Mucosa of stomach (tissue), 1 donor: ENCODE results near the gene MKRN2OS.
A peak's percentile ranks its signal among the peaks of the same experiment; 100 is the strongest.

Experiments
- H3K27me3 ChIP-seq: one replicate; pipeline ENCODE4 v1.7.0; 2013; ENCODE audit warnings: mild to moderate bottlenecking, low read length; ENCODE audit not compliant: control insufficient read depth, insufficient read depth
- H3K36me3 ChIP-seq: one replicate; pipeline ENCODE4 v1.7.0; 2013; ENCODE audit warnings: low read length; ENCODE audit not compliant: control insufficient read depth, insufficient read depth
- H3K4me1 ChIP-seq: one replicate; pipeline ENCODE4 v1.7.0; 2013; ENCODE audit warnings: mild to moderate bottlenecking, low read length; ENCODE audit not compliant: control insufficient read depth, insufficient read depth
- H3K4me3 ChIP-seq: one replicate; pipeline ENCODE4 v1.7.0; 2013; ENCODE audit warnings: low read length
- H3K9ac ChIP-seq: one replicate; pipeline ENCODE4 v1.7.0; 2013; ENCODE audit warnings: mild to moderate bottlenecking, low read length, moderate library complexity
- H3K9me3 ChIP-seq: one replicate; pipeline ENCODE4 v1.7.0; 2013; ENCODE audit warnings: mild to moderate bottlenecking, low read length, moderate library complexity; ENCODE audit not compliant: control insufficient read depth
- donor health status: Pancreatic carcinoma.

The MKRN2OS gene

DNA sequence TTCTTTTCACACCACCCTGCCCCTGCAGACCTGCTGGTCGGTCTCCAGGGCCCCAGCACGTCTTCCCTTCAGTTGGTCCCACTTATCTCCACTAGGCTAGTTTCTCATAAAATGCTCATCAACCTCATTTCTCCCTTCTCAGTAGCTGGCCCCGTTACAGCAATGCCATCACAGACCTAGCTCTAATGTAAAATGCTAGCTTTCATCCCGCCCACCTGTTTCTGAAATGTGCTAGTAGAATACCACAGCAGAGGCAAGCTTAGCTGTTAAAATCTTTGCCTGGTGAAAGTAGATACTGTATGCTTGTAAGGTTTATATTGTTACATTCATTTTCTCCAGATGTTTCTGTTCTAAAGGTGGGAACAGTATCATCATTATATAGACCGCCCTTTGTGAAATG is 13.1 kb downstream of the MKRN2OS start:
- H3K4me1 ChIP-seq: peaks cover 21% of the 10 kb centered on the region
- no peak overlapping the region for H3K9ac ChIP-seq
- H3K4me3 ChIP-seq: no peak overlapping the region
- no peaks in the 10 kb centered on the region for H3K9me3 ChIP-seq
- peaks cover 7% of the 10 kb centered on the region for H3K36me3 ChIP-seq
- H3K27me3 ChIP-seq: no peaks in the 10 kb centered on the region

DNA sequence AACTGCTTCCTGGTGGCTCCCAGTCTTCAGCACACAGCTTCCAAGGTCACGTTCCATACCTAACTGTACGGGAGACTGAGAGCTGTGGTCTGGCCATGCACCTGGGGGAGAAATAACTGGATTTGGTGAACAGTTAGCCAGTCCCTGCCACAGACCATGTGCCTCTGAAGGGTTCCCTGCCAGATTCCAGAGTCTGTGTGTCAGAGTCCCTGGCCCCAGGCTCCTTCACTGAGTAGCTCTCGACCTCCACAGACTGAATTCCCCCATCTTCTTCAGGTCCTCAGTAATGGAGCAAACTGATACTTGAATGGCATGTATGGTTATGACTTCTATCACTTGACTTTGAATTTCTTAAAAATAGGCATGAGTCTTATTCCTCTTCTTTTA is 17.5 kb downstream of the MKRN2OS start:
- H3K27me3 ChIP-seq: no peaks in the 10 kb centered on the region
- no peak overlapping the region for H3K4me3 ChIP-seq
- H3K36me3 ChIP-seq: peaks cover 7% of the 10 kb centered on the region
- H3K9me3 ChIP-seq: no peaks in the 10 kb centered on the region
- no peak overlapping the region for H3K9ac ChIP-seq
- H3K4me1 ChIP-seq: peaks cover 4% of the 10 kb centered on the region

DNA sequence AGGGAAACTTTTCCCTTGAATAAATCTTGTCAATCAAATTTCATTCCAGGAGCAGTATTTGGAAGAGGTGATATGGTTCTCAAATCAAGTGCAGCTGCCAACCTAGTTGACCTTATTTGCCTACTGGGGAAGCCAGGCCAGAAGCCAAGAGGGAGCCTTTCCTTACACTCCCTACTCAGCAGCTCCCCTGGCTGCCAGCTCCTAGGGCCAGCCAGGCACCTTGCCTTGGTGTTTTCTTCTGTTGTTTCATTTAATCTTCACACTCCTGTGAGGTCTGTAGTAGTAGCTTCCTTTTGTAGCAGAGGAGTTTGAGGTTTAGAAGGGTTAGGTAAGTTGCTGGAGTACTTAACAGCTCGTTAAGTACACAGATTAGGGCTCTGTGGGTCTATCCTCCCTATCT is 22.6 kb downstream of the MKRN2OS start:
- Histone ChIP-seq H3K27me3 (no peaks in the 10 kb centered on the region), H3K36me3 (no peaks in the 10 kb centered on the region), H3K9me3 (no peaks in the 10 kb centered on the region)

DNA sequence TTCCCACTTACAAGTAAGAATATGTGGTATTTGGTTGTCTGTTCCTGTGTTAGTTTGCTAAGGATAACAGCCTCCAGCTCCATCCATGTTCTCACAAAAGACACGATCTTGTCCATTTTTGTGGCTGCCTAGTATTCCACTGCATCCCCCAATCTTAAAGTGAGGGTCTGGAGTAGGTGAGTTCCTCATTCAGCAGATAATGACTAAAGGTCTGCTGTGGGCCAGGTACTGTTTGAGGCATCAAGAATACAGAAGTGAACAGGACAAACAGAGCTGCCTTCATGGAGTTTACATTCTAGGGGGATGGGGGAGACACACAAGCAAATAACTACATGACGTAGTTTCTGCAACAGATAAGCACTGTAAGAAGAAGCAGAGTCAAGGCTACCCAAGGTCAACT is 24.3 kb downstream of the MKRN2OS start:
- Histone ChIP-seq H3K27me3 (no peaks in the 10 kb centered on the region), H3K9ac (no peak overlapping the region), H3K4me1 (peaks cover 31% of the 10 kb centered on the region), H3K4me3 (no peak overlapping the region), H3K36me3 (no peaks in the 10 kb centered on the region), H3K9me3 (no peaks in the 10 kb centered on the region)

More for the DNA sequence above, 22.6 kb downstream of the MKRN2OS start:
- no peak overlapping the region for H3K9ac ChIP-seq
- peaks cover 19% of the 10 kb centered on the region for H3K4me1 ChIP-seq
- peak overlapping the region; percentile 10 for H3K4me3 ChIP-seq

DNA sequence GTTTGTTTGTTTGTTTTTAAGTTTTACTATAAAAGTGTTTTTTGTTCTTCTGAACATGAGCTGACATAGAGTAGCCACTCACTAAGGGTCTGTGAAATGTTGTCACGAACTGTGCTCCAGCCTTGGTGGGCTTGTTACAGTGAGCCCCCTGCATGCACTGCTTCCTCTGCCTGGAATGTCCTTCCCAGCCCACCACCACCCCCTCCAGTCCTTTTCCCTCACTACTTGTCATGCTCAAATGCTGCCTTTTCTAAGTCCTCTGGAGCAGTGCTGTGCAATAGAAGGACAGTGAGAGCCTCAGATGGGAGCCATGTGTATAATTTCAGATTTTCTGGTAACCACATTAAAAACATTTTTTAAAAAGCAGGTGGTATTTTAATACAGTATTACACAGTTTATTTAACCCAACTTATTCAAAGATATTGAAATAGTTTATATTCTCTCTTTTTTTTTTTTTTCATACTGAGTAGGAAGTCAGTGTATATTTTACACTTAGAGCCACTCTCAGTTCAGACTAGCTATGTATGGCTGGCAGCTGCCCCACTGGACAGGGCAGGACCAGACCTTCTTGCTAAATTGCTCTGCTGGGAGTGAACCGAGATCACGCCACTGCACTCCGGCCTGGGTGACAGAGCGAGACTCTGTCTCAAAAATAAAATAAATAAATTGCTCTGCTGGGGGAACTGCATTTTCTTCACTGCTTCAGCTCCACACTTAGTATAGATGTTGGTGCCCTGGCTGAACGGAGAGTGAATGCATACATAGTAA is 26.9 kb downstream of the MKRN2OS start:
- Histone ChIP-seq H3K9me3 (no peaks in the 10 kb centered on the region), H3K9ac (no peak overlapping the region), H3K4me3 (no peak overlapping the region), H3K36me3 (no peaks in the 10 kb centered on the region), H3K4me1 (peaks cover 31% of the 10 kb centered on the region), H3K27me3 (no peaks in the 10 kb centered on the region)

DNA sequence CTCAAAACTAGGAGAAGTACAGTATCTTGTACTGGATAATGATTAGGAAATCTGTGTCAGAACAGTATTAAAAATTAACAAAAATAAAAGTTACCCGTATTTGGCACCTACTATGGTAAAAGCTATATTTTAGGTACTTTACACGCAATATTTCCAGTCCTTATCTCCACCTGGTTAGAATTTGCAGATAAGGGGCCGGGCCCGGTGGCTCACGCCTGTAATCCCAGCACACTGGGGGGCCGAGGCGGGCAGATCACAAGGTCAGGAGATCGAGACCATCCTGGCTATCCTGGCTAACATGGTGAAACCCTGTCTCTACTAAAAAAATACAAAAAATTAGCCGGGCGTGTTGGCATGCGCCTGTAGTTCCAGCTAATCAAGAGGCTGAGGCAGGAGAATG is 28.4 kb downstream of the MKRN2OS start:
- Histone ChIP-seq H3K4me3 (no peak overlapping the region), H3K9me3 (no peaks in the 10 kb centered on the region), H3K27me3 (no peaks in the 10 kb centered on the region), H3K36me3 (no peaks in the 10 kb centered on the region), H3K4me1 (peaks cover 18% of the 10 kb centered on the region), H3K9ac (no peak overlapping the region)

DNA sequence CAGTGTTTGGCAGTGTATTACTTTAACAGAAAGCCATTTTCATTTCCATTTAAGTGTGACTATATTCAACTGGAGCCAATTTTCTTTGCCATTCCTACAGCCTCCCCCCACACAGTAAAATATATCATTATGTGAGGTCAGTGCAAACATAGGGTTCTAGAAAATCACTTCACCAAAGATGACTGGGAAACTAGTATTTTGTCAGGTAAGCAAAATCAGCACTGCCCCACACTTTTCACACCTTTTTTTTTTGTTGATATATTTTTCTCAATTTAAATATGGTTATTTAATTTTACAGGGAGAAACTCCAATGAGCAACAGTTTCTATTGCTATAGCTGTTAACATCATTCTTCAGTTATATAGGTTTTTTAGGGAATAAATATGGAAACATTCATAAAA is 29.7 kb downstream of the MKRN2OS start:
- no peaks in the 10 kb centered on the region for H3K36me3 ChIP-seq
- no peak overlapping the region for H3K9ac ChIP-seq
- peaks cover 18% of the 10 kb centered on the region for H3K4me1 ChIP-seq
- H3K9me3 ChIP-seq: no peaks in the 10 kb centered on the region
- H3K4me3 ChIP-seq: no peak overlapping the region
- H3K27me3 ChIP-seq: no peaks in the 10 kb centered on the region

DNA sequence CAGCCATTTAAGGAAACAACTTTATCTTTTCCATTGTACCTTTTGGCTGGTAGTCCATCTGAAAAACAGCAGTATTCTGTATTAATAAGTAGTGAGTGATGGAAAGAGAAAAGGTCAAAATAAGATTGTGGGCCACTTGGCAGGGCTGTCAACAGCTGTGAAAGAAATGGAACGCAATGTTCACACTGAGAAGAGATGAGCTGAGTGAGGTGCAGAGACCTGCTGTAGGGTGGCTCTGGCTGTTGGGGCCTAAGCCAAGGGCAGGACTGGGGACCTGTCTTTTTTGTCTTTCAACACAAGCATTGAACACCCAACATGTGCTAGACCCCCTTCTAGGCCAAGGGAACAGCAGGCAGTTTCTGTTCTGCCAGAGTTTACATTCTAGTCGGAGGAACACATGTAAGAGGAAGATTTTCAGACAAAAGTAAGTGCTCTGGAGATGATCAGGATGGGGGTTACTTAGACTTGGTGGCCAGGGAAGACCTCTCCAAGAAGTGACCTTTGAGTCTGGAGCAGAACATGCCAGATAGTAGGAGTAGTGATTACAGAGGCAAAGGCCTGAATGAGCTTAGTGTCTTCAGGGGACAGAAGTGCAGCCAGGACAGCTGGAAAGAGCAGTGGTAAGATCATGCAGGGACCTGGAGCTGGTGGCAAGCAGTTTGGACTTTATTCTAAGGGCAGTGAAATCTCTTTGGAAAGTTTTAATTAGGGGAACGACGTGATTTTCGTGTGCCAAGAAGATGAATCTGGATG is 31.4 kb downstream of the MKRN2OS start:
- Histone ChIP-seq H3K27me3 (no peaks in the 10 kb centered on the region), H3K9ac (no peak overlapping the region), H3K4me3 (no peak overlapping the region), H3K36me3 (no peaks in the 10 kb centered on the region), H3K9me3 (no peaks in the 10 kb centered on the region), H3K4me1 (peaks cover 18% of the 10 kb centered on the region)

DNA sequence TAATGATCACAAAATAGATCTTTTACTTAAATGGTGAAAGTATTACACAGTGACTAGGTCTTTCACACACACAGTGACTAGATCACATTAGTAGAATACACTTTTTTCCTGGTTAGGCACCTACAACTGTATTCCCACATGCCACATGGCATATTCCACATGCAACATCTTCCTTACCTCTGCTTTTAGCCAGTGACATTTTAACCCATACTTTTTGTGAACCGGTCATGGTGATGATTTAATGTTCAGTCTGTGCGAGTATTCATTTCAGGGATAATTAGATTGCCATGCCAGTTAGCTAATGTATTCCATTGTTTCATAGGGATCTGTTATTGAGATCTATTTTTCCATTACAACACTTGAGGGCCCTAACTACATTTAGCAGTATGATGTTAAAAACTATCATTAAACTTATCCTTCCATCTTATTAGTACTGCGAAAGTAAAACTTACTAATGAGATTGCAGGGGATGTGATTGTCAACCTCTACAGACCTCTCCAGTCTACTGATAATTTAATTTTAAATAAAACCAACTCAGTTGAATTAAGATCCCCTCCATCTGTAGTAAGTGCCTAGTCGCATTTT is 32.7 kb downstream of the MKRN2OS start:
- no peaks in the 10 kb centered on the region for H3K27me3 ChIP-seq
- peaks cover 12% of the 10 kb centered on the region for H3K4me1 ChIP-seq
- no peaks in the 10 kb centered on the region for H3K36me3 ChIP-seq
- H3K9ac ChIP-seq: no peak overlapping the region
- no peak overlapping the region for H3K4me3 ChIP-seq
- no peaks in the 10 kb centered on the region for H3K9me3 ChIP-seq

DNA sequence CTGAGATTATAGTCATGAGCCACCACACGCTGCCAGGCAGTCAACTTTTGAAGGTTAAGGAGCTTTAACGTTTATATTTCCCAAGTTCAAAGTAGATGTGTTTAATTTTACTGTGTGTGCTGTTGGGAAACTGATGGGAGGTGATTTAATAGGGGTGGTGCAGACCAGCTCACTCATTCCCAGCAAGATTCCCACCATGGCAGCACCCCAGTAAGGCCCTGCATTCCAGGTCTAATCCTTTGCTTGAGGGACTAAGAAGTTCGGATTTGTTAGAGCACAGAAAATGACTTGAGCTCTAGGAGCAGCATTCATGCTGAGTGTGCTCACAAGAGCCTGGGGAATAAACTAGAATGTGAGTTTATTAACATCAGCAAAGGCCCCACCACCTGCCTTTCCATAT is 35.8 kb downstream of the MKRN2OS start:
- no peak overlapping the region for H3K4me3 ChIP-seq
- H3K4me1 ChIP-seq: no peaks in the 10 kb centered on the region
- H3K9ac ChIP-seq: no peak overlapping the region
- H3K27me3 ChIP-seq: no peaks in the 10 kb centered on the region
- H3K9me3 ChIP-seq: no peaks in the 10 kb centered on the region
- peaks cover 2% of the 10 kb centered on the region for H3K36me3 ChIP-seq

DNA sequence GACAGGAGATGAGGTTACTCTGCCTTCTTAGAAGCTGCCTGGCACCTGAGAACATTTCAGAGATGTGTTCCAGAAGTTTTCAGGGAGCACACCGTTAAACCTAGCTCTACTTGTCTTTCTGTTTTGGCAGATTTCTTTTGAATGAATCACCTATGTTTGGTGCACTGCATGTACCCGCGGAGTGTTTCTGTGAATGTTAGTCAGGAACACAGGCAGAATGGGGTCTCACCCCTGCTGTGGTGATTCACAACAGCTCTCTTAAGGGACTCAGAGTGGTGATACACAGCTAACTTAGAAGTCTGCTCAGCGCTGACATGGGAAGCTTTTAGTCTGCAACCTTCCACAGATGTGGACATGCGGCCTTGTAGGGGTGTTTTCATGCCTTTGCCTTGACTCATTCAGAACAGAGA is 37.0 kb downstream of the MKRN2OS start:
- Histone ChIP-seq H3K9ac (no peak overlapping the region), H3K4me3 (no peak overlapping the region)

DNA sequence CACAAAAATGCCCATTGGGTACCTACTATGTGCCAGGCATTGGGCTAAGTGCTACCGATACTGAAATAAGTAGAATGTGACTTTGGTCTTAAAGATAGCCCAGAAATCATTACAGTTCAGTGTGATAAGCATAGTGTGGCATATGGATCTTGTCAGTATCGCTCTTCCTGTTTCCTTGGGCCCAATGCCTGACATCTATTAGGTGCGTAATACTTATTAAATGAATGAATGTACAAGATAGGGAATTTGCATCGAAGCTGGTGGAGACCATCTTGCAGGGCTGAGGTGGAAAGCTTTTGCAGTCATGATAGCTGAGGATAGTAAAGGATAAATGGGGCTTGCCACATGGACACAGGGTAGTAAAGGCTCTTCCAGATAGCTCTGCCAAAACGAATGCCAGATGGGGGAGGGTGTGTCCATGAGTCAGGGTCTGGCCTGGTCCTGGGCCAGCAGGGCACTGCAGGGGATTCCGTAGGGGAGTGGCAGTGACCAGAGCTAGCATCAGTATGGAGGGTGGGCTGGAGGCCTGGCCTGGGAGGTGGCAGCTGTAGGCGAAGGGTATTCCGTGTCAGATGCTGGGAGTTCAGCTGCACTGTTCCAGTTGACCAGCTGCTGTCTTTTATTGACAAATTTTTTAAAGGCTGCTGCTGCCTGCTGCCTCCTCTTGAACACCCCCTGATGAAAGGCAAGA is 37.6 kb downstream of the MKRN2OS start:
- H3K36me3 ChIP-seq: peaks cover 3% of the 10 kb centered on the region
- no peak overlapping the region for H3K9ac ChIP-seq
- H3K4me1 ChIP-seq: no peaks in the 10 kb centered on the region
- H3K27me3 ChIP-seq: no peaks in the 10 kb centered on the region
- H3K9me3 ChIP-seq: no peaks in the 10 kb centered on the region
- H3K4me3 ChIP-seq: no peak overlapping the region

More for the DNA sequence above, 37.0 kb downstream of the MKRN2OS start:
- Histone ChIP-seq H3K36me3 (peaks cover 3% of the 10 kb centered on the region), H3K27me3 (no peaks in the 10 kb centered on the region), H3K4me1 (no peaks in the 10 kb centered on the region), H3K9me3 (no peaks in the 10 kb centered on the region)
